Measurements from ENCODE around the gene DSCAM.

DSCAM gene

DNA sequence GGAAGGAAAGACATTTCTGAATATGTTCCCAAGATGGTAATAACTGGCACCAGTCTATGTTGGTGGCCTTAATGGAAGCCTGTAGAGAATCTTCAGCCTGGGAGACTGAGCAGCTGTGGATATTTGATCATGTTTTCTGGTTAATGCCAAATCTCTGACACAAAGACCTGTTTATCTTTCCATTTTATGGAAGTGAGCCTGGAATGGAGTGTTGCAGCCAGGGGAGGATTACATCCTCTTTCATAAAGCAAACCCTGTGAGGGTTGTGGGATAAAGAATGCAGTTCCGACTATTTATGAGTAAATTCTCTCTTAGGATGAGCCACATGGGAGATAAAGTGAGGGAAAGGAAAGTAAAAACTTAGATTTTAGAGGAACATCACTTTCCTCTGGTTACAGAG lies 835.6 kb downstream of the DSCAM start:
- DNase-seq (ENCODE audit: low read depth in 2 of 2): no peak

DNA sequence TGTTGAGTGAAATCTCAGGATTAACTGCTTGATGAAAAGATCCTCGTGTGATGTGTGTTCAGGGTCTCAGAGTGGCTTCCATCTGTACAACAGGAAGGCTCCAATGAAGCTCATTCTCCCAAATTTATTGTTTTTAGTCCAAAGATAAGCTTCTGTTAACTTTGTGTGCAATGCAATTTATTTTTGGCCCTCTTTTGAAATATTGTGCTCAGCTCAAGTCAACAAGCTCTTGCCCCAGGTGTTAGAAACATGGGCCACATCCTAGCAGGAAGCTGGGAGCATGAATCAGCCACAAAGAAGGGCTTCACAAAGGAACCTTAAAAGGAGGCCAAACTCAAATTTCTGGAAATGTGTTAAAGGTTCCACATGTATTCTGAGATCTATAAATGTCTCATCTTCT lies 844.0 kb downstream of the DSCAM start:
- DNase-seq (ENCODE audit: low read depth in 2 of 2): no peak

DNA sequence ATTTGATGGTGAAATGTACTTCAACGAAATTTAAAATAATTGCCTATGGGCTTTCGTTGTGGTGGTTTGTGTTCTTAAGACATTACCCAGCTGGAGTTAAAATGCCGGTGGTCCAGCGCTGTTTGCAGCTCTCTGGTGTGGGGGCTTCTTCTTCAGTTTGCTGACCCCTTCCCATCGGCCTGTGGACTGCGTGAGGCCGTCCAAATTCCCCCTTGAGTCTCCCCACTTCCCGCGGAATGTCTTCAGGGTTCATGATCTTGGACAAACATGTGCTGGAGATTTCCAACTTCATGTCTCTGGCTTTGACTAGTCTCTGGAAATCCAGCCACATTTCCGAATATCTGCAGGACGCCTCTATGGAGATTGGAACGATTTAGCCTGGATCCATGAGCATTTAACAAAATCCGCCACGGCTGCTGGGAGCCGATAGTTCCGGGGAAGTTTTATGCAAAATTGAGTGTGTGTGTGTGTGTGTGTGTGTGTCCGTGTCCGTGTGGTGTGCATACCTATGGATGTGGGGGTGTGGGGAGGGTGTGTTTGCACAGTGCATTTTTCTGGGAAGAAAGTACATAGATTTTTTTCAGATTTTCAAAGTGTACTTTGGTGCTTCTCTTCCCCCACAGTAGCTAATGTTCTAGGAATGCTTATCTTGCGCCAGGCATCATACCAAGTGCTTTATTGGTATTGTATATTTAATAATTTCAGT lies 862.5 kb downstream of the DSCAM start:
- DNase-seq (ENCODE audit: low read depth in 2 of 2): no peak

DNA sequence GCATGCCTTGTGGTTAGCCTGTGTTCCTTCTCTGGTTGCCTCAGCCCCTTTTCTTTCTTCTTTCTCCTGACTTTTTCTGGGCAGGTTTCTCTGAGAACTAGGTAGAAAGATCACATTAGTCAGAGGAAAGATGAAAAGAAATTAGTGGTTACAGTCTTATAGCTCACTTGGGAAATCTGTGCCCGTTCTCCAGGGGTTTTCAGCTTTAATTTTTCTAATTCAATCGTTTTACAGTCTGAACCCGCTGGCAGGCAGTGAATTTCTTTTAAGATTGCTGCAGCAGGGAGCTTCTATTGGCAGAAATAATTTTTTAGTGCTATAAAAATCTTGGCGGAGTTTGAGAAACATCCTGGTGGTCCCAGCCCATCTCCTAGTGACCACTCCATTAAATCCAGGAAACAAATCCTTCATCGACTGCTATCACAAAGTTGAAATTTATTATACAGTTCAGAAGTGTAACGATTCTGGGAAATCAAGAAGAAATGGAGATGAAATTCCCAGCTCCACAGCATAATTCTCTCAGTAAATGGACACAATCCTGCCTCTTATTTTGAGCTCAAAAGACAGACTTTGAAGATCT lies 866.6 kb downstream of the DSCAM start:
- DNase-seq (ENCODE audit: low read depth in 2 of 2): no peak

DNA sequence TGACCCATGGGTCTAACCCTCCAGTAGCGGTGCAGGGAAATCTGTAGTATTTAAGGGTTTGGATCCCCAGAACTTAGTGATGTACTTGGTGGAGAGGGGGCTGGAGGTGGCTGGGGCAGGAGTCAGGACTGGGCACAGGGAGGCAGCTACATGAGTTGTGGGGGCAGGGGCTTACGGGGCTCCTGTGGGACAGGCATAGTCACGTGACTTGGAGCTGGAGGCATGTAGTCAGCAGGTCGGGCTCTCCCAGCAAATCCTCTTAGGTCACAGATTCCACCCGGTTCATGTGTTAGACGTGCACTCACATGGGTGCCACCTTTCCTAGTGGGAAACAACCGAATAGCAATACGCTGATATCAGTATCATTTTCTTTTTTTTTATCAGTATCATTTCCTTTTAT lies 867.6 kb downstream of the DSCAM start:
- no peak for DNase-seq (ENCODE audit: low read depth in 2 of 2)

DNA sequence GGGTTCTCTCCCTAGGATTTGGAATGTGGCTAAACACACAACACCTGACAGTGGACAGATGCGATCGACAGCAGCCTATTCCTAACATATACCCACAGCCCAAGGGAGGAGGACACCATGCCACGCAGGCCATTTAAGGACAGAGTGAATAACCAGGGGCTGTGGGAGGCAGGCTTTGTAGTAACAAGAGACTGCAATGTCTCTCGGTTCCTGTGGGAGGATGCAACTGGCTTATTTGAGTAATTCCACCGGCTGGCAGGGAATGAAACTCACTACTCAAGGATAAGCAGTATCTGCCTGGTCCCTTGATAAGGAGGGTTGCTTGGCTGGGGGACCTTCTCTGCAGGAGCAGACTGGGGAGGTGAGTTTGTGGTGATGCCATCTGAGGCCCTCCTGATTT lies 870.2 kb downstream of the DSCAM start:
- no peak for DNase-seq (ENCODE audit: low read depth in 2 of 2)

DNA sequence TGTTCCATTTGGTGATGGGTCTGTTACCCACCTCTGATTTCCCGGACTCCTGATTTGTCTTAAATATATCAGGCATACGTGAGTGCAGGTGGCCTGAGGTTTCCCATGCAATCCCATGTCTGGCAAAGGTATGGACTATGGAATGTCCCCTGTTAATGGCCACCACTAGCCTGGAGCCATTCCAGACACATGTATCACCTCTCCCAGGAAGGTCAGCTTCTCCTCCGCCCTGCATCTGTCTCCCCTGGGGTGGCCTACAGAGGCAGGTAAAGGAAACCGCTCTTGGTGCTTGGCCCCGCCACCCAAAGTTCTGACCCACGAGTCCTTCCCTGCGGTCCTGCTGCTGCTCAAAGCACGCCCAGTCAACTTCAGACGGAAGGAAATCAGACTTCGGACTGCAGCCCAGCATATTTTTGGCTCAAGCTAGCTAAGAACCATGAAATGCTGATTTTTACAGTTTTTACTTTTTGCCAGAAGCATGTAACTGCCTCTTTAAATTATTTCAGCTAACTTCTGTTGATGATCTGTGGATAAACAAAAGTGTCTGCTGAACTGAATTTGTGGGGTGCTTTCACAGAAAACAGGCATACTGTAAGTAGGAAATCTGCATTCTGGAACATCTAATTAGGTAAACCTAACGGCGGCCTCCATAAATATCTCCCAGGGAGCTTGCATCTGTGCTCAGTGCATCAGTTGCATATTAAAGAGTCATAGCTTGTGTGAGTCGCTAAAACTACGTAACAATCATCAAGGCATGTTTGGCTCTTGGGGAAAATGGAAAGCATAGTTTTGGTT lies 873.8 kb downstream of the DSCAM start:
- no peak for DNase-seq (ENCODE audit: low read depth in 2 of 2)

DNA sequence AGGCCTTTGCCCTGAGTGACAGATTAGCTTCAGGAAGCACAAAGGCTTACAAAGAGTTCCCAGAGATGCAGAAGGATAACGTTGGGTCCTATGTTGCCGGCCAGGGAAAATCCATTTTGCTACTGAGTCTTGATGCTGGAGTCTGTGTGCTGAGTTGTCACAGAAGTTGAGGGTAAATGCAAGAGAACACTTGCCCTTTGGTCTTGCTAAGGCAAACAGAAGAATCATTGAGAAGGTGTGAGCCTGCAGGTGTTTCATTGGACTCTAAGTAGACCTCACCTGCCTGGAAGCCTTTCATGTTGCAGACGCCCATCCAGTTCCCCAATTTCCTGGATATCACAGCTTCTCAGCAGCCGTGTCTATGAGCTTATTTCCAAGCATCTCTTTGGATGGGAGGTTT lies 874.5 kb downstream of the DSCAM start:
- no peak for DNase-seq (ENCODE audit: low read depth in 2 of 2)

DNA sequence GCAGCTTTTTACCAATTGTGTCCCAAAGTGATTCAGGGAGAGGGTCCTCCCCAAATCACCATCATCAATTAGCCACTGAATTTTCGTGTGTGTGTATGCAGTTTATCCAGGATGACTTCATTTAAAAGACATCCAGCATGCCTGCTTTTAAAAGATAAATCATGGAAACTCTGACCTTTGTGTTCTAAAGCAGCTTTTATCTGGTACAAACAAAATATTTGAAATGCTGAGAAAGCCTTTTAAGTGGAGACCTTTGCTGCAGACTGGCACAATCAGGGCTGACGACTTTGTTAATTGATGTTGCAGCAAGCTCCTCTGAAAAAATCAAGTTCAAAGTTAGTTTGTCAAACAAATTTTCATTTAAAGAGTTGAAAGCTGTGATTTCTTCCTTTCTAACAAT lies 875.0 kb downstream of the DSCAM start:
- DNase-seq (ENCODE audit: low read depth in 2 of 2): no peak

DNA sequence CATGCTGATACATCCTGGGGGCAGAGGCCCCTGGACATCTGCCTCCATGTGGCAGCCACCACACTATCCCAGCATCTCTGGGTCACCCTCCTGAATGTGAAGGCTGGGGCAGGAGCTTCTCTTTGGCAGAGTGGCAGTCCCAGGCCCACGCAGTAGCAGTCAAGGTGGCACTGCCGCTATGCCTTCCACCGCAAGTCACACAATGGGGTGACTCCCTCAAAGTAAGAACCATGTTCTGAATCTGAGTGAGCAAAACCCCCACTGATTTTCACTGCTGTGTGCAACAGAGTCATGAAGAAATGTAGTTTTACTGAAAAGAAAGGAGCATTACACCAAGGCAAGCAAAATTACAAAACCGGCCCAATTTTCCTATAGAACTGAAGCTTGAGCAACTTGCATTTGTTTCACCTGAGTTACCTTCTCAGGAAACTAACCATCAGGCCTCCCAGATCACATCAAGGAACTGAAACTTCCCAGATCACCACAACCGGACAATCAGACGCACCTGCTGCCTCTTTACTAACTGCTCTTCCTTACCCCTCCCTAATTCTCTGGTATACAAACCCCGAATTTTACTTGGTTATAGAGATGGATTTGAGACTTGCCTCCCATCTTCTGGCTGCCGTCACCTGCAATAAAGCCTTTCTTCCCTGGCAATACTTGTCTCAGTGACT lies 877.1 kb downstream of the DSCAM start:
- no peak for DNase-seq (ENCODE audit: low read depth in 2 of 2)

DNA sequence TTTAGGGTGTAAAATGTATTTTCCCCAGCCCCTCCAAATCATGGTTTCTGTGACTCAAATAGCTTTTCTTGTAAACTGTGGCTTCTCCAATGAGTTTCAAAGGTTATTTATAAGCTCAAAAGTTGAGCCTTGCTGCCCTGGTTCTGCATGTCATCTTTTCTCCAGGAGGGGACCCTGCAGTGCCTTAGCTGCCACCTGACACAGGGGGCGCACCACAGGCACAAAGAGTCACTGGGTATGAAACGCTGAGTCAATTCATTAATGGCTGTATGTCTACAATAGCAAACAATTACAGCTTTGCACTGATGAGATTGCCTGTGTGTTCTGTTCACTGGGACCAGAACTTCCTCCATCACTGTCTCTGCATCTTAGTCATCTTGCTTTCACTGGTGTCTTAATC lies 878.9 kb downstream of the DSCAM start:
- no peak for DNase-seq (ENCODE audit: low read depth in 2 of 2)

DNA sequence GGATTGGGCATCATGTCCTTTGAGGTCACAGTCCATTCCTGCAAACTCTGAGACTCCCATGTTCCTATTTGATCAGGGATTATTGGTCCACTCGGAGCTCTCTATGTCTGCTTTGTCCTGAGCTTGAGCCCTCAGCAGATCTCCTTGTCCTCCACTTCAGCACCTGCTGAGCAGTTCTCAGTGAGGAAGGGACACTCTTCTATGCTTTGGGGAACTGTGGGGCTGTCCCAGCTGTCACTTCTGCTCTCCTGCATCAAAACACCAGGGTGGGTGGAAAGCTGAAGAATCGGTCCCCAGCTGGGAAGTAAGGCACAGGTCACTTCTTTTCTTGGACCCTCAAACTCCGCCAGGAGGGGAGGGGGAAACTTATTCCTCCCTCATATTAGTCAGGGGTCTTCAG lies 880.2 kb downstream of the DSCAM start:
- DNase-seq (ENCODE audit: low read depth in 2 of 2): no peak

DNA sequence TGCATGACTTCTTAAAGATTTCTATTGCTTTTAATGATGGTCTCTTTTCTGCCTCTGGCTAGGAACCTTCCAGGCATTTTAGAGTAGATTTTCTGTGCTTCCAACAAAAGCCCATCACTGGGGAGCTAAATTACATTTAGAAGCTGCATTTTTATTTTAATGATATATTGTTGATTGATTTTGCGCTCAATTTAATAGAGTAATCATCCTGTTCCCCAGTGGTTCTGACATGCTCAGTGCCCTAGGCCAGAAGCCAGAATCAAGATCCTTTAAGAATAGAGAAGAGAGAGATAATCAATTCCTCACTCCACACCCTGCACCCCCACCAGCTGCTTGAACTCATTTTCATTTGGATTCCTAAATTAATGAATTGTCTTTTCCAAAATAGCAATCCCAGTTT lies 881.9 kb downstream of the DSCAM start:
- no peak for DNase-seq (ENCODE audit: low read depth in 2 of 2)

DNA sequence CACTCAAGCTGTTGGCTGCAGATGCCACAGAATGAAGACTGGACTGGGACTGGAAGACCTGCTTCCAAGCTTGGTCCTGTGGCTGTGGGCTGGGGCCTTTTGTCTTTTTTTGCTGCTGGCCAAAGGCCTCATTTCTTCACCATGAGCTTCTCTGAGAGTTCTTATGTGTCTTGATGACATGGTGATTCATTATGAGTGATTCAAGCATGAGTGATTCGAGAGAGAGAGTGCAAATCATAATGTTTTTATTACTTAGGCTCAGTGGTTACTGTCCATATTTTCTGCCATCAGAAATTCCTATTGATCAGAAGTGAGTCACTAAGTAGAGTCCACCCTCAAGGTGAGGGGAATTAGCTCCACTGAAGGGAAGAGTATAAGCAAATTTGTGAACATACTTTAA lies 885.7 kb downstream of the DSCAM start:
- peak; percentile 13 to 15 for DNase-seq (ENCODE audit: low read depth in 2 of 2)
